Measurements from ENCODE around the gene BID. TPM values are rescaled to one million over a fixed set of nuclear protein-coding genes. Genes with fewer than 3 reads are reported as not detected.
A peak's percentile ranks its signal among the peaks of the same experiment; 100 is the strongest.

BID gene
- total RNA-seq, 1 donor from 2014 or later: 16.6 TPM

DNA sequence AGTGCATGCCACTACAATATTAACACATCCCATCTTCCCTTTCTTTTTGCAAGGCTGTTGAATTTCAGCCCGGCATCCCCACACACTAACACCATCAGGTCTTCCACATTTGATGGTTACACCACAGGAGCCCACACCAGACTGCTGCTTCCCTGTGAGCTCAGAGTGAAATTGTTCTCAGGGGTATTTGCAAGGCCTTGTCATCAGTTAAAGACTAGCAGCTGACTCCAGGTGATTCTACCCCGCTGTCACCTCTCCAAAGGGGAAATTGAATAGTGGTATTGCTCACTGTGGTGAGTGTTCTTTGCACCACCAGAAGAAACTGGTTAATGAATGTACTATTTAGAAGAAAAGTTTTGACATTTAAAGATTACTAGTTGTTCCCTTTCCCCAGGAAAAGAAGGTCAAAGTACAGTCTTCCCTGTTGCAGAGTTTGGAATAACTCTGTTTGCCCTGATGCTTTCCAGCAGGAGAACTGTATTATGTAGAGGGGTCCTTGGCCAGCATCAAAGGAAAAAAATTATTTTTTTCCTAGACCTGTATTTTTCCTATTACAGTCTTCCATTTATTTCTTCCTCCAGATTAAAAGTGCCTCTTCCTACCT, 41.9 kb downstream of the BID start:
- Mint-ChIP-seq H3K9me3 (no peaks in the 10 kb centered on the region), H3K4me3 (no peak overlapping the region), H3K27ac (no peak overlapping the region), H3K4me1 (no peaks in the 10 kb centered on the region), H3K27me3 (ENCODE audit: insufficient read depth, low read depth) (no peaks in the 10 kb centered on the region), H3K36me3 (peaks cover 21% of the 10 kb centered on the region)
- H3K4me3 ChIP-seq: no peak overlapping the region
- H3K27me3 ChIP-seq: no peaks in the 10 kb centered on the region
- H3K9ac ChIP-seq: no peak overlapping the region
- no peaks in the 10 kb centered on the region for H3K79me2 ChIP-seq (ENCODE audit: low read depth)
- no peaks in the 10 kb centered on the region for H3K4me1 ChIP-seq
- H3K36me3 ChIP-seq: no peaks in the 10 kb centered on the region
- H4K20me1 ChIP-seq (ENCODE audit: low read depth): no peaks in the 10 kb centered on the region
- no peak overlapping the region for H3K4me2 ChIP-seq
- no peaks in the 10 kb centered on the region for H3F3A ChIP-seq (ENCODE audit: low read depth)
- TF ChIP-seq EZH2 (IDR thresholded peaks at IDR 0.05): no peak
- no peak for TF ChIP-seq EZH2phosphoT487 (IDR thresholded peaks at IDR 0.05)
- TF ChIP-seq, protein P1, sequence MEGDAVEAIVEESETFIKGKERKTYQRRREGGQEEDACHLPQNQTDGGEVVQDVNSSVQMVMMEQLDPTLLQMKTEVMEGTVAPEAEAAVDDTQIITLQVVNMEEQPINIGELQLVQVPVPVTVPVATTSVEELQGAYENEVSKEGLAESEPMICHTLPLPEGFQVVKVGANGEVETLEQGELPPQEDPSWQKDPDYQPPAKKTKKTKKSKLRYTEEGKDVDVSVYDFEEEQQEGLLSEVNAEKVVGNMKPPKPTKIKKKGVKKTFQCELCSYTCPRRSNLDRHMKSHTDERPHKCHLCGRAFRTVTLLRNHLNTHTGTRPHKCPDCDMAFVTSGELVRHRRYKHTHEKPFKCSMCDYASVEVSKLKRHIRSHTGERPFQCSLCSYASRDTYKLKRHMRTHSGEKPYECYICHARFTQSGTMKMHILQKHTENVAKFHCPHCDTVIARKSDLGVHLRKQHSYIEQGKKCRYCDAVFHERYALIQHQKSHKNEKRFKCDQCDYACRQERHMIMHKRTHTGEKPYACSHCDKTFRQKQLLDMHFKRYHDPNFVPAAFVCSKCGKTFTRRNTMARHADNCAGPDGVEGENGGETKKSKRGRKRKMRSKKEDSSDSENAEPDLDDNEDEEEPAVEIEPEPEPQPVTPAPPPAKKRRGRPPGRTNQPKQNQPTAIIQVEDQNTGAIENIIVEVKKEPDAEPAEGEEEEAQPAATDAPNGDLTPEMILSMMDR (IDR thresholded peaks at IDR 0.05): no peak
- no peak overlapping the region for H3K27ac ChIP-seq
- DNase-seq (ENCODE audit: low spot score): no peak
- no peak overlapping the region for H2AFZ ChIP-seq (replicated peaks)
- no peaks in the 10 kb centered on the region for H3K9me3 ChIP-seq (ENCODE audit: low read depth)

DNA sequence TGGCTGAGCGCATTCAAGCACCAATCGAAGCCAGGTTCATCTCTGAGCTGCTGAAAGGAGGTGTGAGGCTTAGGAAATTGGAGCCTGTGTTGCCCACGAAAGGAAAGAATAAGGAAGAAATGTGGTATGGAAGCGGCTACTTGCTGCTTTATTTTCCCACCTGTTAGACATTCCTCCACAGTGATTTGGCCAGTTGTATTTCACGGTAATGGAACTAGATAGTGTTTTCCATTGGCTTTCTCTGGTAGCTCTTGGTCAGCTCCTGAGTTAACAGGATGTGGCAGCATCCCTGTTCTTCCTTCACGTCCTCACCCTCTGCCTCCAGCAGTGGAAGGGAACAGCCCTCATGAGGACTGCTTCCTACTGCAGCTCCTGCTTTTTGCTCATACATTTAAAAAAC, 44.7 kb downstream of the BID start:
- H3K27me3 Mint-ChIP-seq (ENCODE audit: insufficient read depth, low read depth): peaks cover 2% of the 10 kb centered on the region
- H3K9me3 Mint-ChIP-seq: no peaks in the 10 kb centered on the region
- Histone ChIP-seq H3K4me1 (no peaks in the 10 kb centered on the region), H3K79me2 (ENCODE audit: low read depth) (no peaks in the 10 kb centered on the region), H3K27me3 (no peaks in the 10 kb centered on the region), H2AFZ (replicated peaks) (no peak overlapping the region), H3F3A (ENCODE audit: low read depth) (no peaks in the 10 kb centered on the region), H4K20me1 (ENCODE audit: low read depth) (no peaks in the 10 kb centered on the region), H3K4me2 (no peak overlapping the region), H3K27ac (no peak overlapping the region), H3K9ac (no peak overlapping the region), H3K4me3 (no peak overlapping the region), H3K9me3 (ENCODE audit: low read depth) (no peaks in the 10 kb centered on the region), H3K36me3 (no peaks in the 10 kb centered on the region)
- peak overlapping the region; percentile 62 for H3K27ac Mint-ChIP-seq
- H3K4me1 Mint-ChIP-seq: no peaks in the 10 kb centered on the region
- H3K36me3 Mint-ChIP-seq: peaks cover 30% of the 10 kb centered on the region
- TF ChIP-seq EZH2 (IDR thresholded peaks at IDR 0.05) (no peak), EZH2phosphoT487 (IDR thresholded peaks at IDR 0.05) (no peak)
- TF ChIP-seq, protein P1 (IDR thresholded peaks at IDR 0.05): no peak
- no peak overlapping the region for H3K4me3 Mint-ChIP-seq
- no peak for DNase-seq (ENCODE audit: low spot score)

DNA sequence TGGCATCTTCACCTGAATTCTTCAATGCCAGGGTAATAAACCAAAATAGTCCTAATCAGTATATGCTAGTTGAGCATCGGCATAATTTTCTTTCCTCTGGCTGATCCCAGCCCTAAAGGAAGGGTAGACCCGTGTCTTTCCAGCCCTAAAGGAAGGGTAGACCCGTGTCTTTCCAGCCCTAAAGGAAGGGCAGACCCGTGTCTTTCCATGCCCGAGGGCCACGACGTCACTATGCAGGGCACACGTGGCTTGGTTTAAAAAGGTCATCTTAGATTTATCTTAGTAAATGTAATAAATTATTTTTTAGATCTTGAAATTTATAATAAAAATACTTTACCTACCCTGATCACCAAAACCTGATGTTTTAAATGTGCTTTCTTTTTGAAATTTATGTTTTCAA, 45.5 kb downstream of the BID start:
- DNase-seq (ENCODE audit: low spot score): no peak
- no peaks in the 10 kb centered on the region for H3F3A ChIP-seq (ENCODE audit: low read depth)
- no peak overlapping the region for H3K4me3 ChIP-seq
- H4K20me1 ChIP-seq (ENCODE audit: low read depth): no peaks in the 10 kb centered on the region
- Mint-ChIP-seq H3K9me3 (no peaks in the 10 kb centered on the region), H3K27ac (no peak overlapping the region), H3K36me3 (peaks cover 30% of the 10 kb centered on the region), H3K4me3 (no peak overlapping the region), H3K27me3 (ENCODE audit: insufficient read depth, low read depth) (peaks cover 2% of the 10 kb centered on the region), H3K4me1 (no peaks in the 10 kb centered on the region)
- H3K9ac ChIP-seq: no peak overlapping the region
- H3K9me3 ChIP-seq (ENCODE audit: low read depth): no peaks in the 10 kb centered on the region
- no peaks in the 10 kb centered on the region for H3K4me1 ChIP-seq
- no peak overlapping the region for H3K4me2 ChIP-seq
- H3K79me2 ChIP-seq (ENCODE audit: low read depth): no peaks in the 10 kb centered on the region
- H3K36me3 ChIP-seq: no peaks in the 10 kb centered on the region
- H2AFZ ChIP-seq (replicated peaks): no peak overlapping the region
- TF ChIP-seq EZH2 (IDR thresholded peaks at IDR 0.05) (no peak), EZH2phosphoT487 (IDR thresholded peaks at IDR 0.05) (no peak)
- TF ChIP-seq, protein P1 (IDR thresholded peaks at IDR 0.05): no peak
- no peaks in the 10 kb centered on the region for H3K27me3 ChIP-seq
- no peak overlapping the region for H3K27ac ChIP-seq

Data from neural progenitor cell (in vitro differentiated cells).